Left ventricle myocardium superior (tissue), 1 donor: ENCODE results near the gene RGS11. TPM values are rescaled to one million over a fixed set of nuclear protein-coding genes. Genes with fewer than 3 reads are reported as not detected.
"Not testable (repeated sequence)": the region's sequence is repeated elsewhere in the genome, so short reads cannot be mapped to it uniquely, and the experiment has no call there.

Experiments used
- ATAC-seq: fragments of 200-7000 bp; cut with Tn5 transposase; one replicate; pipeline ENCODE4 v1.9.1; 2020; ENCODE audit warnings: mild to moderate bottlenecking, moderate library complexity
- DNase-seq: peaks from one replicate; pipeline ENCODE4 v3.0.0-alpha.2; 2020
- intact Hi-C: fragments of 100-400 bp; cut with micrococcal nuclease; formaldehyde crosslinking; loops from one replicate; pipeline ENCODE4 v1.11.0; 2022
- total RNA-seq: library from RNA; stranded (reverse); fragmentation: NEBNext Ultra II Directional; extraction: Animal tissue kit (Norgen Biotek cat#: 25700); gene quantifications from one replicate; pipeline ENCODE4 v1.2.1, GENCODE V29; 2021
- donor health status: DM: no; HTN: yes; CAD: no; lungs with severe emphysema.

The RGS11 gene
- total RNA-seq, 1 donor from 2014 or later = 14.8 TPM

- intact Hi-C loops = no loop called here
- DNase-seq = no peak
- no peak for ATAC-seq
Observed at GRCh38 chr16:282491-282890, 6.7 kb upstream of the RGS11 start.

- intact Hi-C loops = no loop called here
- DNase-seq = no peak
Observed at GRCh38 chr16:281660-282255, 6.0 kb upstream of the RGS11 start.

GRCh38 chr16:280991-281659 is 5.4 kb upstream of the RGS11 start:
- DNase-seq (no peak), ATAC-seq (no peak)
- intact Hi-C loops = no loop called here

More at GRCh38 chr16:281660-282255, 6.0 kb upstream of the RGS11 start:
- no peak for ATAC-seq

- ATAC-seq (no peak), DNase-seq (no peak)
- intact Hi-C loops = no loop called here
Observed at GRCh38 chr16:280552-280951, 4.8 kb upstream of the RGS11 start, which contains the start of gene ARHGDIG. ARHGDIG (plus strand) TSS chr16:280591; CDS start chr16:280681, 90 bp downstream.

- intact Hi-C loops = no loop called here
- DNase-seq = no peak
- no peak for ATAC-seq
Observed at GRCh38 chr16:280005-280460, 4.3 kb upstream of the RGS11 start.

GRCh38 chr16:279531-279930 is 3.8 kb upstream of the RGS11 start:
- DNase-seq (no peak), ATAC-seq (no peak)
- intact Hi-C loops = no loop called here

- DNase-seq (no peak), ATAC-seq (peak; percentile 68)
- intact Hi-C loops = no loop called here
Observed at GRCh38 chr16:278863-279366, 3.2 kb upstream of the RGS11 start.

- peak; percentile 4 for ATAC-seq
- no peak for DNase-seq
- intact Hi-C loops = no loop called here
Observed at GRCh38 chr16:276426-277077, 808 bp upstream of the RGS11 start.

- intact Hi-C loops = no loop called here
- DNase-seq (no peak), ATAC-seq (peak; percentile 29)
Observed at GRCh38 chr16:275041-275641, 603 bp downstream of the RGS11 start.

GRCh38 chr16:273547-274421 is 2.0 kb downstream of the RGS11 start:
- no peak for ATAC-seq
- intact Hi-C loops = no loop called here
- no peak for DNase-seq

- no peak for DNase-seq
- intact Hi-C loops = no loop called here
- no peak for ATAC-seq
Observed at GRCh38 chr16:272633-273546, 2.9 kb downstream of the RGS11 start.

- DNase-seq (no peak), ATAC-seq (no peak)
- intact Hi-C loops = no loop called here
Observed at GRCh38 chr16:270381-271255, 5.1 kb downstream of the RGS11 start.

- intact Hi-C loops = no loop called here
- no peak for DNase-seq
- no peak for ATAC-seq
Observed at GRCh38 chr16:269061-269796, 6.5 kb downstream of the RGS11 start.

- intact Hi-C loops = no loop called here
- DNase-seq (no peak), ATAC-seq (no peak)
Observed at GRCh38 chr16:268141-269053, 7.3 kb downstream of the RGS11 start.

GRCh38 chr16:267562-267961 is 8.2 kb downstream of the RGS11 start:
- DNase-seq, intact Hi-C loops, ATAC-seq: not testable (repeated sequence)
